K562 (cell line): Measurements from ENCODE around the gene ZNF521. TPM values are rescaled to one million over a fixed set of nuclear protein-coding genes. Genes with fewer than 3 reads are reported as not detected.

Experiments
- ATAC-seq: fragments of 200-7000 bp; cut with Tn5 transposase; 3 replicates; pipeline ENCODE4 v1.9.1; 2020; ENCODE audit warnings: moderate library complexity
- BruUV-seq: library from RNA; stranded (reverse); fragments of 400-500 nt; replicated peaks from 2 replicates; lab custom pipeline; 2021; lab: Mats Ljungman, UMichigan
- CTCF ChIA-PET: fragments of 300-600 bp; formaldehyde crosslinking; extraction: SDS; loops from one replicate; lab custom pipeline; 2021; ENCODE audit warnings: low intra/inter-chr PET ratio; lab: Yijun Ruan, JAX
- POLR2A ChIA-PET: fragments of 300-600, 350-650 bp; sonication (Branson Sonifier 250); formaldehyde crosslinking; extraction: SDS; loops from one replicate; lab custom pipeline; 2021; ENCODE audit warnings: antibody characterized with exemption, inconsistent platforms; lab: Yijun Ruan, JAX
- DNase-seq, 4 experiments: peaks; one replicate each; pipeline versions ENCODE4 v3.0.0 to v3.0.0-alpha.2; 2011 to 2018; ENCODE audit warnings: low spot score in 3 of 4, mixed read lengths in 3 of 4; ENCODE audit errors: extremely low read depth in 1 of 4
- FAIRE-seq: peaks from 2 replicates; lab custom pipeline; 2011; peaks lifted over from hg19 to GRCh38; lab: Jason Lieb, UNC
- H2AFZ ChIP-seq: 2 replicates; pipeline ENCODE4 v1.6.0; 2011; ENCODE audit warnings: low read depth, low read length, control low read depth, inconsistent platforms
- H3K27ac ChIP-seq: fragments of 200-600 bp; 3 replicates; pipeline ENCODE4 v1.8.0; 2011; ENCODE audit warnings: low read depth, mild to moderate bottlenecking, control low read depth, inconsistent platforms, low read length, moderate library complexity, mixed read lengths; ENCODE audit errors: extremely low read depth
- H3K27me3 ChIP-seq, 2 experiments: fragments of 300-600 bp in 1 of 2; 2 replicates in 1 of 2; 3 replicates in 1 of 2; pipeline versions ENCODE4 v1.6.0 to v1.8.0; 2011; ENCODE audit warnings: inconsistent platforms in 2 of 2, low read length in 2 of 2, mild to moderate bottlenecking in 1 of 2, mixed read lengths in 1 of 2, moderate library complexity in 1 of 2; ENCODE audit not compliant: control insufficient read depth in 2 of 2, insufficient read depth in 2 of 2
- H3K36me3 ChIP-seq: fragments of 300-600 bp; 3 replicates; pipeline ENCODE4 v1.8.0; 2011; ENCODE audit warnings: mild to moderate bottlenecking, low read length, inconsistent platforms; ENCODE audit not compliant: control insufficient read depth, insufficient read depth
- H3K4me1 ChIP-seq, 2 experiments: fragments of 200-600 bp in 1 of 2; replicated peaks in 1 of 2; 2 replicates in 1 of 2; 3 replicates in 1 of 2; pipeline versions ENCODE4 v1.5.1 to v1.8.0; 2011; ENCODE audit warnings: inconsistent platforms in 2 of 2, low read length in 2 of 2, mild to moderate bottlenecking in 1 of 2, mixed read lengths in 1 of 2, moderate library complexity in 1 of 2; ENCODE audit not compliant: control insufficient read depth in 2 of 2, insufficient read depth in 2 of 2
- H3K4me2 ChIP-seq: 2 replicates; pipeline ENCODE4 v1.6.1; 2011; ENCODE audit warnings: low read length, control low read depth, inconsistent platforms, mixed read lengths; ENCODE audit not compliant: insufficient read depth
- H3K4me3 ChIP-seq: fragments of 200-600 bp; sonication (generic), shearing (Covaris generic); 2 replicates; pipeline ENCODE4 v1.5.1; 2016; ENCODE audit warnings: control low read depth, inconsistent platforms
- H3K79me2 ChIP-seq: fragments of 200-600 bp; 3 replicates; pipeline ENCODE4 v1.8.0; 2011; ENCODE audit warnings: low read length, inconsistent platforms; ENCODE audit not compliant: control insufficient read depth, insufficient read depth
- H3K9ac ChIP-seq, 2 experiments: 2 replicates each; pipeline versions ENCODE4 v1.6.0 to v1.6.1; 2011; ENCODE audit warnings: low read depth in 2 of 2, low read length in 2 of 2, control low read depth in 1 of 2, inconsistent platforms in 1 of 2, mild to moderate bottlenecking in 1 of 2, mixed read lengths in 1 of 2; ENCODE audit not compliant: insufficient read depth in 1 of 2
- H3K9me1 ChIP-seq: one replicate; pipeline ENCODE4 v1.6.0; 2011; ENCODE audit warnings: inconsistent platforms, mild to moderate bottlenecking, low read length, moderate library complexity; ENCODE audit not compliant: control insufficient read depth, insufficient read depth
- H3K9me3 ChIP-seq: replicated peaks from 2 replicates; pipeline ENCODE4 v1.5.1; 2011; ENCODE audit warnings: low read depth, low read length, inconsistent platforms; ENCODE audit not compliant: control insufficient read depth, insufficient read depth
- H4K20me1 ChIP-seq: replicated peaks from 2 replicates; pipeline ENCODE4 v1.6.1; 2011; ENCODE audit warnings: low read length, inconsistent platforms, mixed read lengths; ENCODE audit not compliant: control insufficient read depth, insufficient read depth
- MAZ ChIP-seq, 2 experiments: fragments of 450-650 bp in 1 of 2; sonication (generic) in 1 of 2; formaldehyde crosslinking; IDR thresholded peaks in 1 of 2; conservative IDR thresholded peaks in 1 of 2; 2 replicates each; pipeline versions ENCODE4 v1.4.0 to v1.5.0; 2020; ENCODE audit warnings: mild to moderate bottlenecking in 1 of 2, missing genetic modification reagents in 1 of 2
- PHB ChIP-seq: fragments of 250-450 bp; sonication (Bioruptor Pico); IDR thresholded peaks from 2 replicates; pipeline ENCODE4 v1.5.0; 2021
- ZNF316 ChIP-seq: fragments of 450-650 bp; IDR thresholded peaks from 2 replicates; pipeline ENCODE4 v1.6.1; 2016
- ZNF592 ChIP-seq: fragments of 450-650 bp; IDR thresholded peaks from 2 replicates; pipeline ENCODE4 v1.6.1; 2017; ENCODE audit warnings: antibody characterized with exemption, mild to moderate bottlenecking
- WGBS: fragments of 100-300 bp; shearing (Covaris generic); methylation state at CpG from one replicate; pipeline ENCODE4 v1.1.6; 2016; ENCODE audit warnings: low coverage, mixed read lengths; ENCODE audit not compliant: insufficient coverage; ENCODE audit errors: missing lambda C conversion rate; 5-methylcytosine and 5-hydroxymethylcytosine counted together
- in situ Hi-C: fragments of 300-500 bp; cut with MboI; formaldehyde crosslinking; loops from 4 replicates; pipeline ENCODE4 v1.15.0; 2018; ENCODE audit warnings: inconsistent platforms, mixed read lengths
- intact Hi-C: fragments of 100-400 bp; cut with micrococcal nuclease; formaldehyde crosslinking; loops from 2 replicates; pipeline ENCODE4 v1.14.2; 2022
- polyA plus RNA-seq, 8 experiments: library from polyadenylated mRNA; depleted of rRNA in 4 of 8; stranded (reverse) in 5 of 8; unstranded in 3 of 8; fragments of >200 nt; fragmentation: Nextera tagmentation in 2 of 8; fragmentation: Illumina TruSeq in 1 of 8; extraction: Ambion mirVana in 2 of 8; extraction: Trizol in 1 of 8; gene quantifications; 2 replicates each; pipeline versions ENCODE4 v1.2.1 to v1.2.3, GENCODE V29; 2011 to 2014; ENCODE audit warnings: inconsistent platforms in 1 of 8, missing spikeins in 1 of 8
- total RNA-seq, 7 experiments: library from RNA; depleted of rRNA in 6 of 7; stranded (reverse); fragments of >200 nt in 6 of 7; fragmentation: Illumina TruSeq in 2 of 7; extraction: Trizol in 2 of 7; gene quantifications; 2 replicates each; pipeline versions ENCODE4 v1.2.1 to v1.2.3, GENCODE V29; 2011 to 2021; ENCODE audit warnings: low replicate concordance in 1 of 7

Gene ZNF521
- total and polyA plus RNA-seq, 9 of the 15 experiments (the other 6 are each of a cell fraction or from before 2014, with no cell fraction given) = 1.2 to 5.8 (median 1.6) TPM

- no peak for TF ChIP-seq ZNF592
- TF ChIP-seq ZNF316 = no peak; the same call in 1 of the 2 replicates
- TF ChIP-seq MAZ (CRISPR knock-in tag; conservative IDR thresholded peaks at IDR 0.05 in 1 of 2, IDR thresholded peaks at IDR 0.05 in 1 of 2) = no peak
Measured at GRCh38 chr18:25140124-25140961, 211.6 kb downstream of the ZNF521 start (continued).

- H3K4me3 ChIP-seq = no peak overlapping the region
- WGBS = 9% methylated on average over 4 of the region's 4 CpGs
- no peak overlapping the region for H3K4me2 ChIP-seq
- in situ Hi-C loops = no loop called here
- ATAC-seq = no peak
- DNase-seq = no peak
- no peak for TF ChIP-seq PHB (CRISPR knock-in tag)
- TF ChIP-seq, all 486 proteins: peak for 0
- CTCF ChIA-PET = no interaction called here
- no peaks in the 10 kb centered on the region for H4K20me1 ChIP-seq
- no peak overlapping the region for H2AFZ ChIP-seq
- FAIRE-seq = no peak
- no peaks in the 10 kb centered on the region for H3K9me1 ChIP-seq
- H3K9me3 ChIP-seq = no peaks in the 10 kb centered on the region
- H3K36me3 ChIP-seq = no peaks in the 10 kb centered on the region
- BruUV-seq = no TSS peak
- no peak overlapping the region for H3K9ac ChIP-seq
- no peaks in the 10 kb centered on the region for H3K27me3 ChIP-seq
- no peaks in the 10 kb centered on the region for H3K4me1 ChIP-seq
- POLR2A ChIA-PET = no interaction called here
- intact Hi-C loops = no loop called here
- H3K79me2 ChIP-seq = no peaks in the 10 kb centered on the region
- H3K27ac ChIP-seq = no peak overlapping the region
Measured at GRCh38 chr18:25137197-25137472, 214.8 kb downstream of the ZNF521 start.
